Activated CD4-positive, alpha-beta T cell treated with anti-CD3 and anti-CD28 coated beads for 36 hours (primary cell): ENCODE results near the gene ECHDC1. TPM values are rescaled to one million over a fixed set of nuclear protein-coding genes. Genes with fewer than 3 reads are reported as not detected.
A peak's percentile ranks its signal among the peaks of the same experiment; 100 is the strongest.
"Not testable (repeated sequence)": the region's sequence is repeated elsewhere in the genome, so short reads cannot be mapped to it uniquely, and the experiment has no call there.

Experiments
- ATAC-seq: fragments of 200-7000 bp; cut with Tn5 transposase; one replicate; pipeline ENCODE4 v1.10.0; 2021; ENCODE audit warnings: mild to moderate bottlenecking, moderate library complexity
- CTCF ChIA-PET: fragments of 350-600 bp; sonication (Branson Sonifier 250); formaldehyde crosslinking; loops from one replicate; lab custom pipeline; 2021; ENCODE audit warnings: antibody characterized with exemption; lab: Charles Lee
- POLR2A ChIA-PET: fragments of 350-600 bp; sonication (Branson Sonifier 250); formaldehyde crosslinking; loops from one replicate; lab custom pipeline; 2021; ENCODE audit warnings: antibody characterized with exemption, inconsistent platforms; lab: Charles Lee
- DNase-seq: peaks from one replicate; pipeline ENCODE4 v3.0.0-alpha.2; 2020
- H3K27ac Mint-ChIP-seq: one replicate; pipeline ENCODE4 v1.8.0; 2021; ENCODE audit warnings: mixed read lengths
- H3K27me3 Mint-ChIP-seq: one replicate; pipeline ENCODE4 v1.8.0; 2021; ENCODE audit warnings: mixed read lengths
- H3K36me3 Mint-ChIP-seq: one replicate; pipeline ENCODE4 v1.8.0; 2021; ENCODE audit warnings: low read depth, mixed read lengths
- H3K4me1 Mint-ChIP-seq: one replicate; pipeline ENCODE4 v1.8.0; 2021; ENCODE audit warnings: mixed read lengths
- H3K4me3 Mint-ChIP-seq: one replicate; pipeline ENCODE4 v1.8.0; 2021; ENCODE audit warnings: mild to moderate bottlenecking, moderate library complexity, mixed read lengths
- H3K9me3 Mint-ChIP-seq: one replicate; pipeline ENCODE4 v1.8.0; 2021; ENCODE audit warnings: low read depth, mixed read lengths
- intact Hi-C, 2 experiments: fragments of 100-400 bp; cut with DNase I in 1 of 2; cut with micrococcal nuclease in 1 of 2; formaldehyde crosslinking; loops; one replicate each; pipeline versions ENCODE4 v1.14.2 to v1.15.1; 2022 to 2024; cut with DNase I, micrococcal nuclease
- total RNA-seq, 2 experiments: library from RNA; stranded (reverse); gene quantifications; one replicate each; pipeline ENCODE4 v1.2.3, GENCODE V29; 2021

The ECHDC1 gene
- total RNA-seq, result 10 to 100 TPM; 31.1 to 48.2 TPM

GRCh38 chr6:127342946-127343808 lies at the start of gene ECHDC1:
ECHDC1 (minus strand) TSS chr6:127343609; CDS start chr6:127331028, 12,581 bp downstream.
- ATAC-seq (peak; percentile 85), DNase-seq (peak; percentile 85)
- H3K9me3 Mint-ChIP-seq, result peaks cover 3% of the 10 kb centered on the region
- POLR2A ChIA-PET, result no interaction called here
- intact Hi-C loops, result loop anchor here (1.0 to 5.0 kb wide), 9 partner anchors 76 to 1563 kb away; partner anchors contain the start of genes RNF146 (in 2 of the 2) and MTCL3 (in 1 of the 2)
- peaks cover 19% of the 10 kb centered on the region for H3K4me1 Mint-ChIP-seq
- no peak within 1 kb of the TSS for H3K4me3 Mint-ChIP-seq
- no peak within 1 kb of the TSS for H3K27ac Mint-ChIP-seq
- H3K27me3 Mint-ChIP-seq, result no peaks in the 10 kb centered on the region
- peaks cover 13% of the 10 kb centered on the region for H3K36me3 Mint-ChIP-seq
- CTCF ChIA-PET, result interaction anchor here (0.8 to 1.2 kb wide), 5 partner anchors 8 to 173 kb away, joined by 3 to 10 read pairs (median 3); partner anchors contain the start of gene RNF146

- no peak for ATAC-seq
- H3K36me3 Mint-ChIP-seq, result no peaks in the 10 kb centered on the region
- peaks cover 5% of the 10 kb centered on the region for H3K27me3 Mint-ChIP-seq
- POLR2A ChIA-PET, result no interaction called here
- no peak overlapping the region for H3K27ac Mint-ChIP-seq
- no peaks in the 10 kb centered on the region for H3K4me1 Mint-ChIP-seq
- CTCF ChIA-PET, result interaction anchor here (1.0 kb wide), 1 partner anchor 11 kb away, joined by 4 read pairs; no protein-coding TSS in a partner anchor
- no peaks in the 10 kb centered on the region for H3K9me3 Mint-ChIP-seq
- intact Hi-C loops, result no loop called here
- no peak for DNase-seq
- no peak overlapping the region for H3K4me3 Mint-ChIP-seq
Measured at GRCh38 chr6:127392301-127392700, 48.9 kb upstream of the ECHDC1 start.

- H3K27ac Mint-ChIP-seq, result no peak overlapping the region
Measured at GRCh38 chr6:127391094-127391953, 47.9 kb upstream of the ECHDC1 start.

GRCh38 chr6:127389706-127390105 lies 46.3 kb upstream of the ECHDC1 start:
- ChIA-PET CTCF (interaction anchor here (0.6 to 0.9 kb wide), 4 partner anchors 21 to 1007 kb away, joined by 3 to 4 read pairs (median 3); no protein-coding TSS in a partner anchor), POLR2A (no interaction called here)
- Mint-ChIP-seq H3K27me3 (peaks cover 2% of the 10 kb centered on the region), H3K4me1 (no peaks in the 10 kb centered on the region), H3K4me3 (no peak overlapping the region), H3K36me3 (no peaks in the 10 kb centered on the region), H3K27ac (no peak overlapping the region), H3K9me3 (no peaks in the 10 kb centered on the region)
- intact Hi-C loops, result no loop called here
- DNase-seq (no peak), ATAC-seq (no peak)

More at GRCh38 chr6:127391094-127391953, 47.9 kb upstream of the ECHDC1 start:
- POLR2A ChIA-PET, result interaction anchor here (0.5 kb wide), 1 partner anchor 8 kb away, joined by 5 read pairs; no protein-coding TSS in a partner anchor
- H3K36me3 Mint-ChIP-seq, result no peaks in the 10 kb centered on the region
- no peaks in the 10 kb centered on the region for H3K9me3 Mint-ChIP-seq
- H3K27me3 Mint-ChIP-seq, result peaks cover 5% of the 10 kb centered on the region
- ATAC-seq (no peak), DNase-seq (no peak)
- no peaks in the 10 kb centered on the region for H3K4me1 Mint-ChIP-seq
- CTCF ChIA-PET, result no interaction called here
- H3K4me3 Mint-ChIP-seq, result no peak overlapping the region
- intact Hi-C loops, result no loop called here

- no peak for ATAC-seq
- Mint-ChIP-seq H3K4me3 (no peak overlapping the region), H3K27ac (no peak overlapping the region), H3K27me3 (peaks cover 2% of the 10 kb centered on the region), H3K9me3 (no peaks in the 10 kb centered on the region), H3K36me3 (no peaks in the 10 kb centered on the region), H3K4me1 (no peaks in the 10 kb centered on the region)
- ChIA-PET CTCF (interaction anchor here (0.8 kb wide), 1 partner anchor 15 kb away, joined by 3 read pairs; no protein-coding TSS in a partner anchor), POLR2A (no interaction called here)
- DNase-seq, result no peak
- intact Hi-C loops, result no loop called here
Measured at GRCh38 chr6:127385668-127386430, 42.4 kb upstream of the ECHDC1 start.

- intact Hi-C loops, H3K4me1 Mint-ChIP-seq: not testable (repeated sequence)
Measured at GRCh38 chr6:127384848-127385247, 41.4 kb upstream of the ECHDC1 start.

GRCh38 chr6:127383988-127384387 lies 40.6 kb upstream of the ECHDC1 start:
- no peak overlapping the region for H3K27ac Mint-ChIP-seq
- ChIA-PET CTCF (no interaction called here), POLR2A (no interaction called here)
- no peaks in the 10 kb centered on the region for H3K36me3 Mint-ChIP-seq
- H3K4me1 Mint-ChIP-seq, result no peaks in the 10 kb centered on the region
- H3K4me3 Mint-ChIP-seq, result no peak overlapping the region
- intact Hi-C loops, result no loop called here
- H3K9me3 Mint-ChIP-seq, result no peaks in the 10 kb centered on the region
- DNase-seq (no peak), ATAC-seq (no peak)
- H3K27me3 Mint-ChIP-seq, result no peaks in the 10 kb centered on the region

More at GRCh38 chr6:127384848-127385247, 41.4 kb upstream of the ECHDC1 start:
- H3K27ac Mint-ChIP-seq, H3K27me3 Mint-ChIP-seq, DNase-seq, CTCF ChIA-PET, POLR2A ChIA-PET, H3K4me3 Mint-ChIP-seq, H3K36me3 Mint-ChIP-seq, ATAC-seq, H3K9me3 Mint-ChIP-seq: not testable (repeated sequence)

- H3K4me1 Mint-ChIP-seq, result no peaks in the 10 kb centered on the region
- no peak for DNase-seq
- ChIA-PET CTCF (no interaction called here), POLR2A (no interaction called here)
- no peak for ATAC-seq
- H3K36me3 Mint-ChIP-seq, result no peaks in the 10 kb centered on the region
- intact Hi-C loops, result no loop called here
- no peaks in the 10 kb centered on the region for H3K9me3 Mint-ChIP-seq
- no peaks in the 10 kb centered on the region for H3K27me3 Mint-ChIP-seq
- no peak overlapping the region for H3K27ac Mint-ChIP-seq
- no peak overlapping the region for H3K4me3 Mint-ChIP-seq
Measured at GRCh38 chr6:127382413-127382812, 39.0 kb upstream of the ECHDC1 start.

GRCh38 chr6:127381384-127381783 lies 38.0 kb upstream of the ECHDC1 start:
- H3K27me3 Mint-ChIP-seq, result no peaks in the 10 kb centered on the region
- no peak overlapping the region for H3K27ac Mint-ChIP-seq
- ChIA-PET CTCF (interaction anchor here (0.8 kb wide), 1 partner anchor 252 kb away, joined by 3 read pairs; no protein-coding TSS in a partner anchor), POLR2A (no interaction called here)
- H3K4me3 Mint-ChIP-seq, result no peak overlapping the region
- no peaks in the 10 kb centered on the region for H3K4me1 Mint-ChIP-seq
- ATAC-seq (no peak), DNase-seq (no peak)
- intact Hi-C loops, result no loop called here
- H3K36me3 Mint-ChIP-seq, result no peaks in the 10 kb centered on the region
- H3K9me3 Mint-ChIP-seq, result no peaks in the 10 kb centered on the region

GRCh38 chr6:127376685-127377084 lies 33.3 kb upstream of the ECHDC1 start:
- ATAC-seq, result no peak
- H3K4me3 Mint-ChIP-seq, result no peak overlapping the region
- no peaks in the 10 kb centered on the region for H3K36me3 Mint-ChIP-seq
- CTCF ChIA-PET, result no interaction called here
- H3K27ac Mint-ChIP-seq, result no peak overlapping the region
- peaks cover 3% of the 10 kb centered on the region for H3K9me3 Mint-ChIP-seq
- intact Hi-C loops, result no loop called here
- no peak for DNase-seq
- no peaks in the 10 kb centered on the region for H3K27me3 Mint-ChIP-seq
- POLR2A ChIA-PET, result no interaction called here
- H3K4me1 Mint-ChIP-seq, result no peaks in the 10 kb centered on the region

GRCh38 chr6:127367023-127367375 lies 23.6 kb upstream of the ECHDC1 start:
- ChIA-PET CTCF (no interaction called here), POLR2A (no interaction called here)
- Mint-ChIP-seq H3K27ac (no peak overlapping the region), H3K4me1 (no peaks in the 10 kb centered on the region), H3K4me3 (no peak overlapping the region), H3K9me3 (peaks cover 9% of the 10 kb centered on the region), H3K27me3 (no peaks in the 10 kb centered on the region), H3K36me3 (no peaks in the 10 kb centered on the region)
- DNase-seq (no peak), ATAC-seq (no peak)
- intact Hi-C loops, result no loop called here
